Measurements from ENCODE around the gene OR1F1.

OR1F1 gene

DNA sequence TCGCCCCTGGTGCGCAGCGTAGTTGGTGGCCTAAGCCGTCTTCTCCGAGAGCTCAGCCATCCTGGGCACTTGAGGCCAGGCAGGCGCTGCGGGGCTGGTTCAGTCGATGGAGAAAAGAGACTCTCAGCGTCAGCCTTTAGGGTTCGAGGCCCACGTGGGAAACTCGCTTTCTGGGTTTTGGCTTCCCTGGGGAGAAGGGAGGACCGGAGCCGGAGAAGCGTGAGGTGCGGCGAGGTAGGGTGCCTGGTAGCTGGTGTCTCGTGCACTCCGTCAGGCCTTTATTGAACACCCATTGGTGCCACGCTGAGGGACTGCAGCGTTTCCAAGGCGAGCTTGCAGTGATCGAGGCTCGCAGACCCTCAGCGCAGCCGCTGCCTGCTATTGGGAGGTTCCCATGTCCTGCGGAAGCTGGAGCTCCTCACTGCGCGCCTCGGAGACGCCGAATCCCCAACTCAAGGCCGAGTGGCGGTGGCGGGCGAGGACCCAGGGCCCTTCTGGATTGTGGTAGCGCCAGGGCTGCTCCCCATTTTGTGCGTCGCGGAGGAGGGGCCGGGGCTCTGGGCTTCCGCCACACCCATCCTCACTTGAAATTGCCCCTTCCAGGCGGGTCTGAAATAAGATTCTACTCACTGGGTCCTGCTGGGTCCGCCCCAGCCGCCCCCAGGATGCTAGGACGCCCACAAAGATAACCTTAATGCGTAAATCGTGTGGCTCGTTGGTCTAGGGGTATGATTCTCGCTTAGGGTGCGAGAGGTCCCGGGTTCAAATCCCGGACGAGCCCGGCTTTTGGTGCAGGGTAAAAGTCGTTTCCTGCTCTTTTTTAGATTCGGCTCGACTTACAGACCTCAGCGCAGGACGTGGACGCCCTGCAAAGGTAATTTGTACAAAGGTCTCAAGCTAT lies 1.2 kb downstream of the OR1F1 start:
- TF ChIP-seq, protein P1, sequence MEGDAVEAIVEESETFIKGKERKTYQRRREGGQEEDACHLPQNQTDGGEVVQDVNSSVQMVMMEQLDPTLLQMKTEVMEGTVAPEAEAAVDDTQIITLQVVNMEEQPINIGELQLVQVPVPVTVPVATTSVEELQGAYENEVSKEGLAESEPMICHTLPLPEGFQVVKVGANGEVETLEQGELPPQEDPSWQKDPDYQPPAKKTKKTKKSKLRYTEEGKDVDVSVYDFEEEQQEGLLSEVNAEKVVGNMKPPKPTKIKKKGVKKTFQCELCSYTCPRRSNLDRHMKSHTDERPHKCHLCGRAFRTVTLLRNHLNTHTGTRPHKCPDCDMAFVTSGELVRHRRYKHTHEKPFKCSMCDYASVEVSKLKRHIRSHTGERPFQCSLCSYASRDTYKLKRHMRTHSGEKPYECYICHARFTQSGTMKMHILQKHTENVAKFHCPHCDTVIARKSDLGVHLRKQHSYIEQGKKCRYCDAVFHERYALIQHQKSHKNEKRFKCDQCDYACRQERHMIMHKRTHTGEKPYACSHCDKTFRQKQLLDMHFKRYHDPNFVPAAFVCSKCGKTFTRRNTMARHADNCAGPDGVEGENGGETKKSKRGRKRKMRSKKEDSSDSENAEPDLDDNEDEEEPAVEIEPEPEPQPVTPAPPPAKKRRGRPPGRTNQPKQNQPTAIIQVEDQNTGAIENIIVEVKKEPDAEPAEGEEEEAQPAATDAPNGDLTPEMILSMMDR (IDR thresholded peaks at IDR 0.05; ENCODE audit: extremely low read depth, missing control alignments): no peak
- DNase-seq (ENCODE audit: low spot score): peak; percentile 71

DNA sequence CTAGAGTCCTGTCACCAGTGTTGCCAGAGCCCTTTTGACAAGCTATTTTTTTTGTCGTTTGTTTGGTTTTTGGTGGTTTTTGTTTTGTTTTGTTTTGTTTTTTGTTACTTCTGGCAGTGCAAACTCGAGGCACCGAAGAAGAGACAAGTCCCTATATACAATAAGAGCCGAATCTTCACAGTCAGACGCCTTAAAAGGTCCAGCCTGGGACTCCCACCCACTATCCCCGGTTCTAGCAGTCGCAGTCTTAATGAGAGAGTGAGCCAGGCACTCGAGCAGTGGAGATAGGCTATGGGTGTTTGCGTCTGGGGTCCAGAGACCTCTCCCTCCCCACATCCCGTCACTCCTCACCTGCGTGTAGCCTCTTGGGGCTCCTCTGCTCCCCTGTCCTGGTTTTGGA lies 1.9 kb downstream of the OR1F1 start:
- TF ChIP-seq, protein P1 (IDR thresholded peaks at IDR 0.05; ENCODE audit: extremely low read depth, missing control alignments): no peak

DNA sequence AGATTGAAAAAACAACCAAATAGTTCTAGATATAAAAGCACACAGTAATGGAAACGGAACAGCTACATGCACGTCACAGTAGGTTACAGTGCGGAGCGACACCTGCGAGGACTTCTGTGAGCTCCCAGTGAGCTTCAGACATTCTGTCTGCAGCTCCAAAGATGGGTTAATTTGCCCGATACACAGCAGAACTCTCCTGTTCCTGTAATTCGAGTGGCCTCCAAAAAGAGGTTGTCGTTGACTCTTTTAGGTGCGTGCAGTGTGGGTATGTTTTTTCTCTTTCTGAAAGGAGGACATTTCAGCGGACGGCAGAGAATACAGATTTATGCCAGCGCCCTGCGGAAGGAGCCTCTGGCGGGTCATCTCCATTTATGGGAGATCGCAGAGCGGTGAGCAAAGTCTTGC lies 2.9 kb downstream of the OR1F1 start:
- peak; percentile 66 for DNase-seq (ENCODE audit: low spot score)
- TF ChIP-seq, protein P1 (IDR thresholded peaks at IDR 0.05; ENCODE audit: extremely low read depth, missing control alignments): no peak

More for the DNA sequence above, 1.9 kb downstream of the OR1F1 start:
- no peak for DNase-seq (ENCODE audit: low spot score)

DNA sequence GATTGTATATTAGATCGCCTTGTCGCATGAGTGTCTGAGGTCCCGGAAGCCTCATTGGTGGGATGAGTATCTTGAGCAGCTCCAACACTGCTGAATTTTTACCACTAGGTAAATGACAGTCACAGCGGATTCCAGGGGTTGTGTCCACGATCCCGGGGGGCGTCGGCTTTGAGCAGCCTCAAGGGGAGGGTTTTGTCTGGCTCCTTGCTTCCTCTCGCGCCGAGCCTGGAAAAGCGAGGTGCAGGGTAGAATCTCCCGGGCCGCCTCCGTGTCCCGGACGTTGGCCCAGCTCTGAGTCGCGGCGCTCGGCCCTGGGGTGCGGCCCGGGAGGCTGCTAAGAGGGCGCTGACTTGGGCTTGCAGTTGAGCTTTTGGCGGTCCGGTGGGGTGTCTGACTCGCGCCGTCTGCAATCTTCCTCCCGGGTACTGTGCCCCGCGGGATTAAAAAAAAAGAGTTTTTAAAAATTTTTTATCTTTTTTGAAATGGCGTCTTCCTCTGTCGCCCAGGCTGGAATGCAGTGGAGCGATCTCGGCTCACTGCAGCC lies 4.5 kb downstream of the OR1F1 start:
- TF ChIP-seq, protein P1 (IDR thresholded peaks at IDR 0.05; ENCODE audit: extremely low read depth, missing control alignments): no peak

DNA sequence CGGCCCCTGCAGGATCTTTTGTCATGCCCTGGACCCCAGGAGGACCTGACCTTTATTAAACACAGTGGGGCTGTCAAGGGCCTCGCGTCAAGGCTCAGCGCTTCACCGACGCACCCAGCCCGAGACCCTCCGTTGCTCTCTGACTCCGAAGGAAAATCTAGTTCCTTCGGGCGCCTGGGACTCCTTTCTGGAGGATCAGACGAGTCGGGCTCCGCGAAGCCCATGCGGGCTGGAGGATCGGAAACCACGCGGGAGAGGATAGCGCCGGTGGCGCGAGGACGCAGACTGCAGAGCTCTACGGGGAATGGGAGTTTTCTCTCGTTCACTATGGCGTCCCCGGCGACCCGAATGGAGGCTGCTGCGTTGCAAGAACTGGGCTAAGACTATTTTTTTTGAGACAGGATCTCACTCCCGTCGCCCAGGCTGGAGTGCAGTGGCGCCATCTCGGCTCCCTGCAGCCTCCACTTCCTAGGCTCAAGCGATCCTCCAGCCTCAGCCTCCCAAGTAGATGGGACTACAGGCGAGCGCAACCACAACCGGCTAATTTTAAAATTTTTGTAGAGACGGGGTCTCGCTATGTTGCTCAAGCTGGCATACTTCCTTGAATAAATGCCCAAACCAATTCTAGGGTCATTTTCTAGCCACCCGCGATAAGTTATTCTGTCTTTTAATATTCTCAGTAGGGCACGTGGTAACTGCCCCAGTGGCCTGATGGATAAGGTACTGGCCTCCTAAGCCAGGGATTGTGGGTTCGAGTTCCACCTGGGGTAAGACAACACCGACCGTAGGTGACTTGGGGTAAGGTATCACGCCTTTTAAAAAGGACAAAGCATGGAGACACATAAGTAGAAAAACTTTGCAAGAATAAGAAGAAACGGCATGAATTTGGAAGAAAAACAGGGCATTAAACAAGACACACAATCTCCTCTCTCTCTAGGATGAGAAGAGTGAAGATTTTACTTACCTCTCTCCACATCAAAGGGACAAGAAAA lies 5.5 kb downstream of the OR1F1 start:
- TF ChIP-seq, protein P1 (IDR thresholded peaks at IDR 0.05; ENCODE audit: extremely low read depth, missing control alignments): no peak
- no peak for DNase-seq (ENCODE audit: low spot score)

More for the DNA sequence above, 4.5 kb downstream of the OR1F1 start:
- DNase-seq (ENCODE audit: low spot score): no peak

DNA sequence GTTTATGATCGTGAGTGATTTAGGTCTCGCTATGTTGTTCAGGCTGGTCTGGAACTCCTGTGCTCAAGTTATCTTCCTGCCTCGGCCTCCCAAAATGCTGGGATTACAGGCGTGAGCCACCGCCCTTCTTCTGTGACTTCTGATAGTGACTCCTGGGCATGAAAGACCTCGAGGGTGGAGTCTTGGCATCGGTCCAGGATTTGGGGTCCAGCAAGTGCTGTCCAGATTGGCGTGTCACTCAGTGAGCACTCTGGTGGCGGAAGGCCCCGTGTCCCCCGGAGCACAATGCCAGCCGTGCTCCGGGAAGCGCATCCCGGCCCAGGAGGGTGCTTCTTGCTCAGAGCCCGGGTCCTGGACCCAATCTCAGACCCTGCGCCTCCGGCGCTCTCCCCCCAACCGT lies 6.8 kb downstream of the OR1F1 start:
- DNase-seq (ENCODE audit: low spot score): no peak
- TF ChIP-seq, protein P1 (IDR thresholded peaks at IDR 0.05; ENCODE audit: extremely low read depth, missing control alignments): no peak
